H1 (cell line): ENCODE data around the gene CDK5RAP3. TPM values are rescaled to one million over a fixed set of nuclear protein-coding genes. Genes with fewer than 3 reads are reported as not detected.

Experiments
- CTCF ChIA-PET: fragments of 300-600 bp; sonication (Branson Sonifier 250); formaldehyde crosslinking; loops from one replicate; lab custom pipeline; 2021; ENCODE audit not compliant: partially characterized antibody; lab: Charles Lee
- POLR2A ChIA-PET: fragments of 300-600 bp; sonication (Branson Sonifier 250); formaldehyde crosslinking; loops from one replicate; lab custom pipeline; 2021; ENCODE audit warnings: inconsistent platforms; ENCODE audit not compliant: partially characterized antibody; lab: Charles Lee
- DNase-seq, 2 experiments: peaks; one replicate each; pipeline versions ENCODE4 v3.0.0 to v3.0.0-alpha.2; 2010 to 2022; ENCODE audit warnings: low spot score in 2 of 2, low read depth in 1 of 2, mixed read lengths in 1 of 2
- FAIRE-seq: peaks from 2 replicates; lab custom pipeline; 2011; peaks lifted over from hg19 to GRCh38; lab: Jason Lieb, UNC
- H2AFZ ChIP-seq: 2 replicates; pipeline ENCODE4 v1.8.1; 2012; ENCODE audit warnings: low read length, inconsistent platforms
- H2AK5ac ChIP-seq: 2 replicates; pipeline ENCODE4 v1.6.1; 2013; ENCODE audit warnings: low read depth, low read length
- H2BK120ac ChIP-seq: replicated peaks from 2 replicates; pipeline ENCODE3; 2013; ENCODE audit warnings: low read depth, low read length, inconsistent platforms
- H2BK12ac ChIP-seq: 2 replicates; pipeline ENCODE4 v1.6.1; 2013; ENCODE audit warnings: low read depth, low read length
- H2BK15ac ChIP-seq: 2 replicates; pipeline ENCODE4 v1.6.1; 2013; ENCODE audit warnings: low read length
- H2BK20ac ChIP-seq: 2 replicates; pipeline ENCODE4 v1.6.1; 2013; ENCODE audit warnings: low read length
- H2BK5ac ChIP-seq: 2 replicates; pipeline ENCODE4 v1.6.1; 2013; ENCODE audit warnings: low read depth, low read length
- H3K14ac ChIP-seq: 2 replicates; pipeline ENCODE4 v1.6.1; 2013; ENCODE audit warnings: inconsistent platforms; ENCODE audit not compliant: insufficient read length
- H3K18ac ChIP-seq: 2 replicates; pipeline ENCODE4 v1.6.1; 2013; ENCODE audit warnings: low read length; ENCODE audit errors: extremely low read depth
- H3K23ac ChIP-seq: 2 replicates; pipeline ENCODE4 v1.6.1; 2013; ENCODE audit warnings: inconsistent platforms; ENCODE audit not compliant: insufficient read length
- H3K23me2 ChIP-seq: 2 replicates; pipeline ENCODE4 v1.6.1; 2013; ENCODE audit warnings: low read depth, low read length
- H3K27ac ChIP-seq: 2 replicates; pipeline ENCODE4 v1.6.1; 2011; ENCODE audit warnings: low read depth, low read length, inconsistent platforms
- H3K27me3 ChIP-seq, 4 experiments: replicated peaks in 1 of 4; 1 replicate in 1 of 4; 2 replicates in 3 of 4; pipeline versions ENCODE4 v1.6.1 to v1.8.1; 2011 to 2013; ENCODE audit warnings: low read length in 3 of 4, mild to moderate bottlenecking in 3 of 4, inconsistent platforms in 2 of 4, mixed read lengths in 2 of 4, moderate library complexity in 1 of 4; ENCODE audit not compliant: control insufficient read depth in 3 of 4, insufficient read depth in 3 of 4; ENCODE audit errors: extremely low read depth in 1 of 4
- H3K36me3 ChIP-seq, 4 experiments: 2 replicates each; pipeline versions ENCODE4 v1.6.1 to v1.8.1; 2011 to 2013; ENCODE audit warnings: mild to moderate bottlenecking in 4 of 4, low read length in 3 of 4, moderate library complexity in 2 of 4, control low read depth in 1 of 4, inconsistent platforms in 1 of 4; ENCODE audit not compliant: insufficient read depth in 4 of 4, control insufficient read depth in 2 of 4
- H3K4ac ChIP-seq: replicated peaks from 2 replicates; pipeline ENCODE3; 2013; ENCODE audit warnings: low read length, low read depth, mixed read lengths, inconsistent platforms; ENCODE audit not compliant: insufficient read length
- H3K4me1 ChIP-seq, 4 experiments: replicated peaks in 1 of 4; 1 replicate in 1 of 4; 2 replicates in 3 of 4; pipeline versions ENCODE4 v1.6.1 to v1.8.1; 2011 to 2013; ENCODE audit warnings: low read length in 3 of 4, inconsistent platforms in 2 of 4, mixed read lengths in 1 of 4; ENCODE audit not compliant: insufficient read depth in 4 of 4, control insufficient read depth in 3 of 4
- H3K4me2 ChIP-seq, 2 experiments: 2 replicates each; pipeline versions ENCODE4 v1.6.1 to v1.8.1; 2011 to 2013; ENCODE audit warnings: low read depth in 2 of 2, low read length in 2 of 2, control low read depth in 1 of 2, inconsistent platforms in 1 of 2, mild to moderate bottlenecking in 1 of 2; ENCODE audit not compliant: insufficient read depth in 1 of 2
- H3K4me3 ChIP-seq, 4 experiments: fragments of 200-600, 300-600 bp in 1 of 4; sonication (generic), shearing (Covaris generic), sonication (Bioruptor Twin) in 1 of 4; 2 replicates each; pipeline versions ENCODE4 v1.5.1 to v1.8.1; 2011 to 2016; ENCODE audit warnings: low read length in 4 of 4, low read depth in 3 of 4, control low read depth in 2 of 4, inconsistent platforms in 2 of 4, mild to moderate bottlenecking in 2 of 4, mixed read lengths in 1 of 4, moderate library complexity in 1 of 4; ENCODE audit not compliant: insufficient read depth in 2 of 4; ENCODE audit errors: extremely low read depth in 1 of 4
- H3K56ac ChIP-seq: replicated peaks from 2 replicates; pipeline ENCODE3; 2013; ENCODE audit warnings: low read depth, mild to moderate bottlenecking, mixed read lengths, low read length, inconsistent platforms; ENCODE audit not compliant: insufficient read length
- H3K79me1 ChIP-seq: 2 replicates; pipeline ENCODE4 v1.6.1; 2013; ENCODE audit warnings: low read depth, low read length, control low read depth
- H3K79me2 ChIP-seq, 2 experiments: 2 replicates each; pipeline versions ENCODE4 v1.6.1 to v1.8.1; 2012 to 2013; ENCODE audit warnings: low read length in 2 of 2, mild to moderate bottlenecking in 2 of 2, inconsistent platforms in 1 of 2; ENCODE audit not compliant: insufficient read depth in 2 of 2, control insufficient read depth in 1 of 2
- H3K9ac ChIP-seq, 4 experiments: replicated peaks in 1 of 4; 1 replicate in 1 of 4; 2 replicates in 3 of 4; pipeline versions ENCODE4 v1.6.1 to v1.8.1; 2011 to 2013; ENCODE audit warnings: low read depth in 3 of 4, low read length in 3 of 4, control low read depth in 2 of 4, mild to moderate bottlenecking in 2 of 4, moderate library complexity in 2 of 4, inconsistent platforms in 1 of 4; ENCODE audit errors: extremely low read depth in 1 of 4
- H3K9me3 ChIP-seq, 2 experiments: 2 replicates each; pipeline versions ENCODE4 v1.6.1 to v1.8.1; 2012 to 2013; ENCODE audit warnings: mild to moderate bottlenecking in 2 of 2, moderate library complexity in 2 of 2, control low read depth in 1 of 2, inconsistent platforms in 1 of 2, low read depth in 1 of 2, low read length in 1 of 2, mixed read lengths in 1 of 2; ENCODE audit not compliant: insufficient read depth in 2 of 2
- H4K20me1 ChIP-seq, 2 experiments: replicated peaks in 1 of 2; 2 replicates each; pipeline versions ENCODE3 to v1.8.1; 2011 to 2013; ENCODE audit warnings: inconsistent platforms in 2 of 2, low read length in 2 of 2, mild to moderate bottlenecking in 1 of 2; ENCODE audit not compliant: insufficient read depth in 2 of 2, control insufficient read depth in 1 of 2
- H4K5ac ChIP-seq: 2 replicates; pipeline ENCODE4 v1.6.1; 2013; ENCODE audit warnings: low read length, low read depth, mixed read lengths, inconsistent platforms; ENCODE audit not compliant: insufficient read length
- H4K8ac ChIP-seq: 2 replicates; pipeline ENCODE4 v1.8.0; 2013; ENCODE audit warnings: mild to moderate bottlenecking, moderate library complexity, low read length, inconsistent platforms; ENCODE audit not compliant: insufficient read depth; ENCODE audit errors: extremely low read depth
- H4K91ac ChIP-seq: replicated peaks from 2 replicates; pipeline ENCODE3; 2013; ENCODE audit warnings: low read length, mixed read lengths, inconsistent platforms; ENCODE audit not compliant: insufficient read length
- CTCF ChIP-seq, 3 experiments: IDR thresholded peaks; 1 replicate in 2 of 3; 2 replicates in 1 of 3; pipeline versions ENCODE4 v1.5.1 to v1.6.1; 2011; ENCODE audit warnings: low read length in 3 of 3, mild to moderate bottlenecking in 3 of 3, inconsistent platforms in 2 of 3, low read depth in 1 of 3, moderate library complexity in 1 of 3; ENCODE audit not compliant: insufficient read depth in 1 of 3; ENCODE audit errors: control extremely low read depth in 1 of 3
- FOSL1 ChIP-seq: IDR thresholded peaks from 2 replicates; pipeline ENCODE4 v1.6.1; 2011; ENCODE audit warnings: mild to moderate bottlenecking, low read depth, low read length, moderate library complexity; ENCODE audit not compliant: insufficient read depth
- GTF2F1 ChIP-seq: IDR thresholded peaks from 2 replicates; pipeline ENCODE4 v1.6.1; 2012; ENCODE audit warnings: low read depth, low read length, improper control_type of control experiment, borderline replicate concordance
- MAFK ChIP-seq: IDR thresholded peaks from 2 replicates; pipeline ENCODE4 v1.6.1; 2012; ENCODE audit warnings: low read depth, mild to moderate bottlenecking, improper control_type of control experiment, low read length
- NANOG ChIP-seq: IDR thresholded peaks from 2 replicates; pipeline ENCODE4 v1.6.1; 2011; ENCODE audit warnings: low read length, low read depth, mild to moderate bottlenecking, inconsistent platforms; ENCODE audit not compliant: insufficient read depth, poor library complexity, severe bottlenecking
- POLR2A ChIP-seq, 2 experiments: IDR thresholded peaks; 1 replicate in 1 of 2; 2 replicates in 1 of 2; pipeline ENCODE4 v1.6.1; 2011; ENCODE audit warnings: low read depth in 2 of 2, low read length in 2 of 2, mild to moderate bottlenecking in 2 of 2; ENCODE audit errors: control extremely low read depth in 1 of 2
- POU5F1 ChIP-seq: IDR thresholded peaks from 2 replicates; pipeline ENCODE4 v1.6.1; 2011; ENCODE audit warnings: low read depth, mild to moderate bottlenecking, low read length, moderate library complexity
- RNF2 ChIP-seq: fragments of 200-900, 300-1000 bp; sonication (generic); IDR thresholded peaks from 2 replicates; pipeline ENCODE4 v1.7.1; 2016; ENCODE audit warnings: borderline replicate concordance, low read depth, mild to moderate bottlenecking, antibody characterized with exemption, low read length; ENCODE audit not compliant: poor library complexity, severe bottlenecking; ENCODE audit errors: missing control alignments
- SP1 ChIP-seq: IDR thresholded peaks from 2 replicates; pipeline ENCODE4 v1.6.1; 2011; ENCODE audit warnings: low read depth, low read length
- SP2 ChIP-seq: IDR thresholded peaks from 2 replicates; pipeline ENCODE4 v1.6.1; 2012; ENCODE audit warnings: mild to moderate bottlenecking, low read length, inconsistent platforms
- SP4 ChIP-seq: IDR thresholded peaks from 2 replicates; pipeline ENCODE4 v1.6.1; 2012; ENCODE audit warnings: low read length, inconsistent platforms
- TAF7 ChIP-seq: optimal IDR thresholded peaks from 2 replicates; pipeline ENCODE3; 2011; ENCODE audit warnings: low read depth, mild to moderate bottlenecking, inconsistent platforms, low read length, moderate library complexity, borderline replicate concordance
- TEAD4 ChIP-seq: IDR thresholded peaks from 2 replicates; pipeline ENCODE4 v1.6.1; 2012; ENCODE audit warnings: low read depth, low read length, inconsistent platforms, mixed read lengths
- polyA plus RNA-seq, 7 experiments: library from polyadenylated mRNA; depleted of rRNA in 3 of 7; stranded (reverse) in 5 of 7; unstranded in 2 of 7; fragments of >200 nt in 5 of 7; fragments of 200-250 nt in 2 of 7; gene quantifications; 1 replicate in 5 of 7; 2 replicates in 1 of 7; 4 replicates in 1 of 7; pipeline versions ENCODE4 v1.2.1 to v1.2.3, GENCODE V29; 2011 to 2013; ENCODE audit warnings: missing spikeins in 2 of 7, mixed read lengths in 2 of 7
- total RNA-seq: library from RNA; stranded (reverse); fragmentation: NEBNext Ultra II Directional; extraction: Animal tissue kit (Norgen Biotek cat#: 25700); gene quantifications from 2 replicates; pipeline ENCODE4 v1.2.1, GENCODE V29; 2021

The CDK5RAP3 gene
- total and polyA plus RNA-seq, 2 of the 8 experiments (the other 6 are each of a cell fraction or from before 2014, with no cell fraction given), result 88.2 to 93.2 TPM

DNA sequence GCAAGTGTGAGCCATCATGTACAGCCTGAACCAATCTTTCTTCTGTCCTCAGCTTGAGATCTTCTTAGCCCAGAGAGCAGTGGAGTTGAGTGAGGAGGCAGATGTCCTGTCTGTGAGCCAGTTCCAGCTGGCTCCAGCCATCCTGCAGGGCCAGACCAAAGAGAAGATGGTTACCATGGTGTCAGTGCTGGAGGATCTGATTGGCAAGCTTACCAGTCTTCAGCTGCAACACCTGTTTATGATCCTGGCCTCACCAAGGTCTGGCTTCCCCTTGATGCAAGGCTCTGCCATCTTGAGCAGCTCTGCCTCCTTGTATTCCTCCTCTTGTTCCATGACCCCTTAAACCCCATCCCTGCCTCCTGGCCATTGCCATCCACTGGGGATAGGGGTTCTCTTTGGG lies 9.6 kb downstream of the CDK5RAP3 start:
- Histone ChIP-seq H2AFZ (no peak overlapping the region), H3K4me1 (no peaks in the 10 kb centered on the region; a peak in 1 of 7 replicates), H3K36me3 (peaks cover 19 to 75% (median 48%) of the 10 kb centered on the region in 4 experiments; a peak in 7 of 8 replicates), H3K9ac (no peak overlapping the region), H2BK15ac (no peak overlapping the region), H3K4me3 (no peak overlapping the region), H4K8ac (no peak overlapping the region), H2BK20ac (no peak overlapping the region), H4K5ac (no peak overlapping the region), H3K9me3 (no peaks in the 10 kb centered on the region), H4K20me1 (no peaks in the 10 kb centered on the region), H2BK5ac (no peak overlapping the region), H3K27ac (no peak overlapping the region), H3K23me2 (no peaks in the 10 kb centered on the region), H2BK120ac (no peak overlapping the region), H2AK5ac (no peak overlapping the region), H3K27me3 (no peaks in the 10 kb centered on the region), H3K23ac (no peak overlapping the region), H3K79me1 (peaks cover 3% of the 10 kb centered on the region; the same call in 1 of the 2 replicates), H2BK12ac (no peak overlapping the region), H3K14ac (no peak overlapping the region), H3K18ac (no peak overlapping the region), H3K4me2 (no peak overlapping the region), H3K56ac (no peak overlapping the region), H4K91ac (no peak overlapping the region), H3K79me2 (no peaks in the 10 kb centered on the region), H3K4ac (no peak overlapping the region)
- ChIA-PET POLR2A (interaction anchor here (1.7 to 3.6 kb wide), 3 partner anchors 10 to 37 kb away, joined by 4 to 17 read pairs (median 7); partner anchors contain the start of gene CDK5RAP3), CTCF (interaction anchor here (0.6 to 40.5 kb wide), 8 partner anchors 8 to 133 kb away, joined by 3 to 1010 read pairs (median 28); partner anchors contain the start of genes CDK5RAP3, PNPO and PRR15L)
- DNase-seq (no peak), FAIRE-seq (no peak)
- TF ChIP-seq RNF2, result no peak
- TF ChIP-seq TAF7, result no peak
- TF ChIP-seq POLR2A (IDR thresholded peaks at IDR 0.05; ENCODE audit: control extremely low read depth in 1 of 2, low read depth in 2 of 2, low read length in 2 of 2), result no peak
- TF ChIP-seq GTF2F1, result no peak
- TF ChIP-seq FOSL1, result no peak
- no peak for TF ChIP-seq SP2
- no peak for TF ChIP-seq MAFK
- TF ChIP-seq NANOG, result no peak
- no peak for TF ChIP-seq SP4
- no peak for TF ChIP-seq SP1
- no peak for TF ChIP-seq CTCF (IDR thresholded peaks at IDR 0.05; ENCODE audit: control extremely low read depth in 1 of 3, insufficient read depth in 1 of 3, low read depth in 1 of 3, low read length in 3 of 3)
- TF ChIP-seq POU5F1, result no peak
- no peak for TF ChIP-seq TEAD4
